ENCODE results near the gene IGFBP1. TPM values are rescaled to one million over a fixed set of nuclear protein-coding genes. Genes with fewer than 3 reads are reported as not detected.

The IGFBP1 gene
- total and polyA plus RNA-seq, 8 donors, result 0.55 TPM; not detected in 7

DNA sequence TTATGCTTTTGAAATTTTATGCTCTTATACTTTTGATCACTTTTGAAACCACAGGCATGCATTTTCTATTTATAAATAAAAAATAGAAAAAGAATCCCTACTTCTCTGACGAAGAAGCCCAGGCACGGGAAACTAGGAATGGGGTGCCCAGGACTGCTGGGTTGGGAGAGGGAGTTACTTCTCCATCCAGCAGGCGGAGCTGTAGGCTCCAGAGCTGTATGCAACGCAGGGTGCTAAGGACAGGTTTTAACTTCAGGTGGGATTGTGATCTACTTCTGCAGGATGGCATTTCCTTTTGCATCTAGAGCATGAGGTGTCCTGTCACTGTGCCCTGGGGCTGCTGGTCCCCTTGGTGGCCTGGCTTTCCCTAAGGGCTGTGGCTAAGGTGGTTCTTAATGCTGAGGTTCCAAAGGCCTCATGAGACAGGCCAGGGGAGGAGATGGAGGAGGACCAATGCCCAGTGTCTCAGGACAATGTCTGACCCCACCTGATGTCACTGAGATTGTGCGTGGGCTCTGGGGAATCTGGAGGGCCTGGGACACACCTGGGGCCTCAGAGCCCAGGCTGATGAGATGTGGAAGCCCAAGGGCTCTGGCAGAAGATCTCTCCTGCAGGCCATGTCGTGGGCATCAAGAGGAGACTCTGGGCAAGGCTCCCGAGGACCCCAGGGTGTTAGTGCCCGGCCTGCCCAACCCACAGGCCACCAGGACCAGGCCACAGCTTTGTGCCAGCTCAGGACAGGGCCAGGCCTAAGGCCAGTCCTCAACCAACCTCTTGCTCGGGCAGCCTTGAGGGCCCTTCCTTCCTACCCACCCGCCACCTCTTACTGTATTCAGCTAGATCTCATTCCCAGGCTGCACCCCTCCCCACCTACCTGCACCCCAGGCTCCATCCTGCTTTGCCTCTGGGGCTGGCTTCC is 15.9 kb upstream of the IGFBP1 start:
- DNase-seq, result no peak
- Histone ChIP-seq H3K36me3 (no peaks in the 10 kb centered on the region), H3K27me3 (no peaks in the 10 kb centered on the region), H3K4me3 (no peak overlapping the region), H3K27ac (no peak overlapping the region), H3K4me1 (no peaks in the 10 kb centered on the region), H3K9me3 (peaks cover 0 to 3% (median 0%) of the 10 kb centered on the region in 4 donors)
- intact Hi-C loops (cut with DNase I; ENCODE audit: low total_unique reads), result no loop called here
- 52 to 65% (median 63%) methylated on average over 6 to 10 of the region's 10 CpGs for WGBS, 5 donors
- TF ChIP-seq, protein P1, sequence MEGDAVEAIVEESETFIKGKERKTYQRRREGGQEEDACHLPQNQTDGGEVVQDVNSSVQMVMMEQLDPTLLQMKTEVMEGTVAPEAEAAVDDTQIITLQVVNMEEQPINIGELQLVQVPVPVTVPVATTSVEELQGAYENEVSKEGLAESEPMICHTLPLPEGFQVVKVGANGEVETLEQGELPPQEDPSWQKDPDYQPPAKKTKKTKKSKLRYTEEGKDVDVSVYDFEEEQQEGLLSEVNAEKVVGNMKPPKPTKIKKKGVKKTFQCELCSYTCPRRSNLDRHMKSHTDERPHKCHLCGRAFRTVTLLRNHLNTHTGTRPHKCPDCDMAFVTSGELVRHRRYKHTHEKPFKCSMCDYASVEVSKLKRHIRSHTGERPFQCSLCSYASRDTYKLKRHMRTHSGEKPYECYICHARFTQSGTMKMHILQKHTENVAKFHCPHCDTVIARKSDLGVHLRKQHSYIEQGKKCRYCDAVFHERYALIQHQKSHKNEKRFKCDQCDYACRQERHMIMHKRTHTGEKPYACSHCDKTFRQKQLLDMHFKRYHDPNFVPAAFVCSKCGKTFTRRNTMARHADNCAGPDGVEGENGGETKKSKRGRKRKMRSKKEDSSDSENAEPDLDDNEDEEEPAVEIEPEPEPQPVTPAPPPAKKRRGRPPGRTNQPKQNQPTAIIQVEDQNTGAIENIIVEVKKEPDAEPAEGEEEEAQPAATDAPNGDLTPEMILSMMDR (IDR thresholded peaks at IDR 0.05), result peak in 1 of 7 experiments; percentile 7
- no peak for TF ChIP-seq POLR2AphosphoS5 (IDR thresholded peaks at IDR 0.05)

DNA sequence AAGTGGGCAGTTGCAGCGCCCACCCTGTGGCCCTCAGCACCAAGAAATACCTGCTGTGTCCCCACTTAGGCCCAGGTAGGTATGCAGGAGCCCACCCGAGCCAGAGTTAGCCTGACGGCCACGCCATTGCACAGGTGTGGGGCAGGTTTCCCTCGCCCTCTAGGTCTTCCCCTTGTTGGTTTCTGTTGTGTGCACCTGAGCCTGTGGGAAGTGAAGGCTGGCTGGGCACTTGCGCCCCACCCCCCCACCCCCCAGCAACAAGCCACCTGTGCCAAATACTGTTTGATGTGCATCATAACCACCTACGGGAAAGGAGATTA is 15.3 kb upstream of the IGFBP1 start, which contains the start of gene CCDC201:
CCDC201 (minus strand) TSS at position 48 of the 320 bp plus-strand sequence. CDS start 75 bp downstream, outside the sequence.
- Histone ChIP-seq H3K36me3 (no peaks in the 10 kb centered on the region), H3K27ac (no peak within 1 kb of the TSS), H3K4me1 (no peaks in the 10 kb centered on the region), H3K27me3 (no peaks in the 10 kb centered on the region), H3K9me3 (peaks cover 0 to 6% (median 3%) of the 10 kb centered on the region in 4 donors), H3K4me3 (no peak within 1 kb of the TSS)
- WGBS, 5 donors, result 80 to 89% (median 85%) methylated on average over 4 to 7 of the region's 7 CpGs
- intact Hi-C loops (cut with DNase I; ENCODE audit: low total_unique reads), result no loop called here
- TF ChIP-seq, protein P1 (IDR thresholded peaks at IDR 0.05), result no peak
- TF ChIP-seq EP300 (IDR thresholded peaks at IDR 0.05), result no peak
- TF ChIP-seq POLR2A (IDR thresholded peaks at IDR 0.05), result no peak
- TF ChIP-seq POLR2AphosphoS5 (IDR thresholded peaks at IDR 0.05), result no peak
- no peak for DNase-seq

DNA sequence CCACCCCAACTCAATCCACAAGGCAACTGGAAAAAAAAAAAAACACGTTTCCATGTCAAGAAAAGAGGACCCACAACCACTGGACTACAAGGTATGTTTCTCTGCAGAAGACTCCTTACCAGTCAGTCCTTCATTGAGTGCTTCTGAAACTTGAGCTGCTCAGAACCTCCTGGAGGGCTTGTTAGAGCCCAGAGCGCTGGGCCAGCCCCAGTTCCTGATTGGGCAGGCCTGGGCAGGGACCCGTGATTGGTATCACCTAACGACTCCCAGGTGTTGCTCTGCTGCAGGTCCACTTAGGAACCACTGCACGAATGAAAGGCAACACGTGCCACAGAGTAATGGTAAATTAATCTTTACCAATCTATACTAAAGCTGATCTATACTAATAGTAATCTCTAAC is 14.9 kb upstream of the IGFBP1 start:
- WGBS, 5 donors, result 71 to 79% (median 73%) methylated on average over 6 of the region's 6 CpGs
- intact Hi-C loops (cut with DNase I; ENCODE audit: low total_unique reads), result no loop called here
- no peak for TF ChIP-seq POLR2A (IDR thresholded peaks at IDR 0.05)
- no peak for TF ChIP-seq POLR2AphosphoS5 (IDR thresholded peaks at IDR 0.05)
- TF ChIP-seq, protein P1 (IDR thresholded peaks at IDR 0.05), result no peak
- no peak overlapping the region for H3K4me3 ChIP-seq
- H3K27me3 ChIP-seq, result no peaks in the 10 kb centered on the region
- H3K4me1 ChIP-seq, result no peaks in the 10 kb centered on the region
- H3K9me3 ChIP-seq, result peaks cover 0 to 8% (median 7%) of the 10 kb centered on the region in 4 donors
- no peaks in the 10 kb centered on the region for H3K36me3 ChIP-seq
- DNase-seq, result no peak
- H3K27ac ChIP-seq, result no peak overlapping the region

DNA sequence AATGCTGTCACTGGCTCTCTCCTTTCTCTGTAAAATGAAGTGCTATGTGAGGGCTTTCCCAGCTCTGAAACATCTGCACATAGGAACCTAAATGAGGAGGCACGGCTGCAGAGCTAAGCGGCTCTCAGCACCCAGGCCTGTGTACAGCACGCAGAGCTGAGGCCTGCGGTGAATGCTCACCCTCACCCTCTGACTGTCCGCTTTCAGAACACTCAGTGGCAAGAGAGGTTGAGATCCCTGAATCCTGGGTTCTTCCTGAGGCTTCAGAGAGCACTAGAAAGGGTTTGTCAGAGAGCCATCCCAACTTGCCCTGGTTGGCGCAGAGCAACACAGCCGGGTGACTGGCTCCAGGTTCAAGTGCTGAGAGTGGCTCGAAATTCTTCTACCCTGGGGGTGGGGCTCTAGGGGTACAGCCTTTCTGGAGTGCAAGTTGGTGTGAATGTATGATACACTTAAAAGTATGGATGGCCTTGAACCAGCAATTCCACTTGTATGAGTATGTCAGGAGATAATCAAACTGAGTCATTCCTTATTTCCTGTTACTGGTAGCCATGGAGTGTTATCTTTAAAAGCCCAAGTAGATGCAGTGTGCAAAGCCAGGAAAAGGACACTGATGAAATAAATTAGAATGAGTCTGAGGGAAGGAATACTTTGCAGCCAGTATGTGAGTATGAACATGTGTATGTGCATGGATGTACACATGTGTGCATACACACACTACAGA is 13.7 kb upstream of the IGFBP1 start:
- no peak for DNase-seq
- Histone ChIP-seq H3K27ac (no peak overlapping the region), H3K36me3 (no peaks in the 10 kb centered on the region), H3K4me3 (no peak overlapping the region), H3K27me3 (no peaks in the 10 kb centered on the region), H3K4me1 (no peaks in the 10 kb centered on the region), H3K9me3 (peaks cover 0 to 20% (median 17%) of the 10 kb centered on the region in 4 donors)
- intact Hi-C loops (cut with DNase I; ENCODE audit: low total_unique reads), result no loop called here
- WGBS, 5 donors, result 83 to 93% (median 92%) methylated on average over 4 to 8 of the region's 8 CpGs
- no peak for TF ChIP-seq EP300 (IDR thresholded peaks at IDR 0.05)
- TF ChIP-seq, protein P1 (IDR thresholded peaks at IDR 0.05), result no peak
- TF ChIP-seq POLR2A (IDR thresholded peaks at IDR 0.05), result no peak
- no peak for TF ChIP-seq POLR2AphosphoS5 (IDR thresholded peaks at IDR 0.05)

All from stomach (tissue), 9 donors.